GM21390 (cell line): Measurements from ENCODE around the gene FAH.
"Not testable (repeated sequence)": the region's sequence is repeated elsewhere in the genome, so short reads cannot be mapped to it uniquely, and the experiment has no call there.

Experiments
- ATAC-seq: cut with Tn5 transposase; IDR thresholded peaks from one replicate; pipeline ENCODE4 v1.9.1; 2021; ENCODE audit not compliant: unreplicated experiment

FAH gene

GRCh38 chr15:80152896-80153876, at the start of gene FAH:
TSS of gene FAH (plus strand) at chr15:80152999. CDS start at chr15:80153055, 56 bp downstream.
- peak; percentile 51 for ATAC-seq

- no peak for ATAC-seq
Measured at GRCh38 chr15:80105193-80105592, 47.6 kb upstream of the FAH start.

DNA sequence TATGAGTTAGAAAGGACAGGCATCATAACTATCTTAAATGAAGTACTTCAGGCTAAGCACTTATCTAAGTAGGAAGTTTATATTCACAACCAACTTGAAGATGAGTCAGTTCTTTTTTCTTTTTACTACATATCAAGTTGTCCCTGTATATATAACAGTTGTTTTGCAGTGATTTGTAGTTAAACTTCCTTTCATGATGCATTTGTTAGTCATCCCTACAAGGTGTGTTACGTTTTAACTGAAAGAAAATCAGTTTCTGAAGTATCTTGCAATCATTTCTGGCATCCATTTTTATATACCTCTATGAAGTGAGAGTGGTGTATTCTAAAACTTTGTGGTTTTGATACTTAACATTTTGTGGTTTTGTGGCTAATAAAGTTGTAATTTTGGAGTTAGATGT, 47.2 kb upstream of the FAH start:
- ATAC-seq, result no peak

DNA sequence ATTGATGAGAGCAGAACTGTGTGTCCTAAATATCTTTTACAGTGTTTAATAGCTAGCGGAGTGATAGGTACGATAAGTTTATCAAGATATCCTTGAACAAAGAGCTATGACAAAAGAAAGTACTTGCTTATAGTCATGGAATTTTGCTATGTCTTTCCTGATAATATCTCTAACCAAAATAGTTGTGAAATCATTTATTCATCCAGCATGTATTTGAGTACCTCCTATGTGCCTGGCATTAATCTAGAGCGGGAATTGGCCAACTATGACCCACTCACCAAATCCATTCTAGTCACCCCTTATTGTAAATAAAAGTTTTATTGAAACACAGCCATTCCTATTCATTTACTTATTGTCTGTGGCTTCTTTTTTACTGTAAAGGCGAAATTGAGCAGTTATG, 46.7 kb upstream of the FAH start:
- ATAC-seq, result no peak

- no peak for ATAC-seq
Measured at GRCh38 chr15:80107204-80107603, 45.6 kb upstream of the FAH start.

GRCh38 chr15:80107774-80108173, 45.0 kb upstream of the FAH start:
- no peak for ATAC-seq

GRCh38 chr15:80109388-80109787, 43.4 kb upstream of the FAH start:
- ATAC-seq, result no peak

DNA sequence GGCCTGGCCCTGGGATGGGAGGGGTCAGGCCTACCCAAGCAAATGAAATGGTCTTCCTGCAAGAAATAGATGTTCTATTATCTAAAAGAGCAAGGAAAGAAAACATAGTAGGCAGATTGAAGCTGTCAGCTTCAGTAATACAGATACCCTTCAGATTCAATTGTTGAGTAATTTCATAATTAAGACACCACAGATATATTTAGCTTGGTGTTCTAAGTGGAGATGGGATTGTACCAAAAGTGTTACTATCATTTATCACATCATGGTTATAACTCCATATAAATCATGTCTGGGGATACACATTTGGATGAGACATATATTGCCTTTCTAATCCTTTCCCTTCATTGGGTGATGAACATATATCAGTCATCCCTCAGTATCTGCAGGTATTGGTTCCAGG, 41.9 kb upstream of the FAH start:
- ATAC-seq, result no peak

GRCh38 chr15:80114114-80114513, 38.7 kb upstream of the FAH start:
- no peak for ATAC-seq

GRCh38 chr15:80115021-80115420, 37.8 kb upstream of the FAH start:
- no peak for ATAC-seq

- ATAC-seq, result no peak
Measured at GRCh38 chr15:80118956-80119355, 33.8 kb upstream of the FAH start.

- no peak for ATAC-seq
Measured at GRCh38 chr15:80120636-80121035, 32.2 kb upstream of the FAH start.

DNA sequence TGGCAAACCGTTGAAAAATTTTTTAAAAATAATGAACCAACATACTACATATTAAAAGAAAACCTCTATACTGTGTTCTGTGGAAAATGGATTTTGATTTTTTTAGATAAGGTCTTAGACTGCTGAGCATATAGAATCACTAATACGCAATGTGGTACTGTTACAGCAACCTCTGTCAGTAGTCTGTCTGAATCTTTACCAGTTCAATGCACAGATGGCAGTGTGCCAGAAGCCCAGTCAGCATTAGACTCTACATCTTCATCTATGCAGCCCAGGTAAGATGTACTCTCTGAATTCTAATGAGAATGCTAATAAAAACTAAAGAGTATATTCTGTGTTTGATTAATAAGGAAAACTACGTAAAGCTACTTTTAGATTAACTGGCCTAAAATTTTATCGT, 31.3 kb upstream of the FAH start:
- ATAC-seq, result no peak

DNA sequence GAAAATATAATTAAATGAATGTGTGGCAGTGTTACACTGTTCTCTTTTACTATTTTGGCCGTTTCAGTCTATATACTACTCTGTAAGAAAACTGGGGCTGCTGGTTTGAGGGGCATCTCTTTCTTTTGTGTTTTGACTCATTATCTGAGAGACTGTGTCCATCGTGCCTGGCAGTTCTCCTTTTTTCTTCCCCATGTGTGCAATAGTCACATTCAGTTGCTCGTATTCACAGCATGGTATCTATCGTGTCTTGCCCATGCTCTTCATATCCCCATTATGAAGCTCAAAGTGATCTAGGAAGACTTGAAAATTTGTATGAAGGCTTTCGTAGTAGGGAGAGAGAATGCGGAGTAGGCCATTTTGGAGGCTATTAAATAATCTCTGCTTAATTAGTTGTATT, 29.8 kb upstream of the FAH start:
- no peak for ATAC-seq

- not testable (repeated sequence) for ATAC-seq
Measured at GRCh38 chr15:80127253-80127652, 25.5 kb upstream of the FAH start.

DNA sequence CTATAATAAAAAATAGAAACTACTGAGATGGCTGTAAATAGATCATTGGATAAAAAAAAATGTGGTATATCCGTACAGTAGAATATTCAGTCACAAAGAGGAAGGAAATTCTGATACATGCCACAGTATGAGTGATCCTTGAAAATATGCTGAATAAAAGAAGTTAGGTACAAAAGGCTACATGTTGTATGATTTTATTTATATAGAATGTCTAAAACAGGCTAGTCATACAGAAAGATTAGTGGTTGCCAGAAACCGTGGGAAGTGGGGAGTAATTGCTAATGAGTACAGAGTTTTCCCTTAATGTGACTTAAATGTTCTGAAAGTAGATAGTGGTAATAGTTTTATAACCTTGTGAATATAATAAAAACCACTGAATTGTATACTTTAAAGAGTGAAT, 24.9 kb upstream of the FAH start:
- ATAC-seq, result no peak

- no peak for ATAC-seq
Measured at GRCh38 chr15:80132382-80132781, 20.4 kb upstream of the FAH start.

- ATAC-seq, result no peak
Measured at GRCh38 chr15:80136854-80137253, 15.9 kb upstream of the FAH start.

- no peak for ATAC-seq
Measured at GRCh38 chr15:80138961-80139360, 13.8 kb upstream of the FAH start.

DNA sequence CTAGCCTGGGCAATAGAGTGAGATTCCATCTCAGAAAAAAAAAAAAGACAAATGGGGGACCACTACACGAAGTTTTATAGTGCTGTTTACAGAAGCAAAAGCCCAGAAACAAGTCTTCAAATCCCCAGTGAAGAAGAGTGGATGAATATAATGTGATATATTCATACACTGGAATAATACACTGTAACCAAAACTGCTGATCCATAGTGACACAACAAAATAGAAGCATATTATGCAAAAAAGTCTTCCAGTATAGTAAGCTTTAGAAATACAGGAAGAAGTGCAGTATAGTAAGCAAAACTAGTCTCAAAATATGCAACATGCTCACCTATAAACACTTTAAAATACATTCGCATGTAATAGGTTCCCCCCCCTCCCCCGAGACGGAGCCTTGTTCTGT, 11.9 kb upstream of the FAH start:
- no peak for ATAC-seq

DNA sequence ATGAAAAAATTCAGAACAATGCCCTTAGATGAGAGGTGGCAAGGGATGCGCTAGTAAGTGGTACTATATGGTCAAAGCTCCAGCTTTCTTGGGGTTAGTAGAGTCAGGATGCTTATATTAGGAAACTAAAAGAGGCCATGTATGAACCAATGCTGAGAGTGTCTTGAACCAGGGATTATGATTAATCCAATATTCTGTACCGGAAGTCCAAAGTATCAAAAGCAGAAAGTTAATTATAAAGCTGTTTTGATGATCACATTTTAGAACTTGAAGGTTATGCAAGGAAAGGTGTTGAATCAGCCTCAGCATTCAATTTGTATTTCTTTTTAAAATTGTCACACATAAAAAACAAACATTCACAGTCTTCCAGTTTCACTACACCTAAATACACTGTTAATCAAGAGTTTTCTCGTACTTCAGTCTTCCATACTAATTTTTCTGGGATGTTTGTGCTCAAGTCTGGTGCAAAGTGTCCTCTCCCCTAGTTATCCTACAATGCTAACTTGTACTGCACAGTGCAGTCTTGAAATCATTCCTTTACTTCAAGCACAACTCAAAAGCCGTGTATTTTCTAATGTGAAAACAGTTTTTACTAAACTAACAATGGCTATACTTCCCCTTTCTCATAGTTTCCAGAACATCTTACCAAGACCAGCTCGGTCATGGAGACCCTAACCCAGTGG, 10.7 kb upstream of the FAH start:
- ATAC-seq, result no peak

DNA sequence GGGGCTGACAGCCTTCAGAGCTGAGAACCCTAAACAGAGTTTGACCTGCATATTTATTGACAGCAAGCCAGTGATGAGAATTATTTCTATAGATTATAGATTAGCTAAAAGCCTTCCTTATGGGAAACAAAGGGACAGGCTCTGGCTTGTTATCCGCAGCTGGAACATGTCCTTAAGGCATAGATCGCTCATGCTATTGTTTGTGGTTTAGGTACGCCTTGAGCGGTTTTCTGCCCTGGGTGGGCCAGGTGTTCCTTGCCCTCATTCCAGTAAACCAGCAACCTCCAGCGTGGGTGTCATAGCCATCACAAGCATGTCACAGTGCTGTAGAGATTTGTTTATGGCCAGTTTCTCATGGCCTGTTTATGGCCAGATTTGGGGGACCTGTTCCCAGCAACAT, 10.2 kb upstream of the FAH start:
- no peak for ATAC-seq
